Mesothelial cell of epicardium (in vitro differentiated cells): Measurements from ENCODE around the gene FILIP1. TPM values are rescaled to one million over a fixed set of nuclear protein-coding genes. Genes with fewer than 3 reads are reported as not detected.
A peak's percentile ranks its signal among the peaks of the same experiment; 100 is the strongest.

Experiments used
- DNase-seq, 2 experiments: peaks; one replicate each; pipeline ENCODE4 v3.0.0; 2021; ENCODE audit warnings: low spot score in 2 of 2; ENCODE audit not compliant: unreplicated experiment in 2 of 2
- H3K27ac Mint-ChIP-seq: 2 replicates; pipeline ENCODE4 v1.8.0; 2021; ENCODE audit warnings: mixed read lengths
- H3K27me3 Mint-ChIP-seq: 2 replicates; pipeline ENCODE4 v1.8.0; 2021; ENCODE audit warnings: low read depth, mixed read lengths
- H3K36me3 Mint-ChIP-seq: 2 replicates; pipeline ENCODE4 v1.8.0; 2021; ENCODE audit warnings: mixed read lengths
- H3K4me1 Mint-ChIP-seq: 2 replicates; pipeline ENCODE4 v1.8.0; 2021; ENCODE audit warnings: mixed read lengths
- H3K4me3 Mint-ChIP-seq: 2 replicates; pipeline ENCODE4 v1.8.0; 2021; ENCODE audit warnings: mild to moderate bottlenecking, moderate library complexity, mixed read lengths
- H3K9me3 Mint-ChIP-seq: 2 replicates; pipeline ENCODE4 v1.8.0; 2021; ENCODE audit warnings: mixed read lengths
- CTCF ChIP-seq: fragments of 200-600 bp; sonication (generic); IDR thresholded peaks from one replicate; pipeline ENCODE4 v1.5.0; 2021; ENCODE audit warnings: antibody characterized with exemption; ENCODE audit not compliant: unreplicated experiment
- total RNA-seq: library from RNA; stranded (reverse); gene quantifications from 3 replicates; pipeline ENCODE4 v1.2.1, GENCODE V29; 2021

FILIP1 gene
- total RNA-seq, 1 donor from 2014 or later = 11.3 TPM

DNA sequence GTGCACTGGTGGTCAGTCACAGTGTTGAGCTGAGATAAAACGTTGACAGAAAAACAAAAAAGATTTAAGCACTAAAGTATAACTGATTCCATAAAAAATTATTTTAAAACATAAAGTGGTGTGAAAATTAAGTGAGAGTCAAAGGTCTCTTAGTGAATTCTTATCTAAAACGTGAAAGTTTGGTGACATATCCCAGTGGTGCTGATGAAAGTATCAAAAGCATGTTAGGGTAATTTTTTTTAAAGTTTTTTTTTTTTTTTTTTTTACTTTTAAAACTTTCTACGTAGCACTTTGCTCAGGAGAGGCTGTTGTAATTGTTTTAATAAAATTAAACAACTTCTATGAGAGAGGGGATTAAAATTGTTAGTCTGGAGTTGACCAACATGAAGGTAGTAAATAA lies 143.4 kb downstream of the FILIP1 start:
- H3K27me3 Mint-ChIP-seq = no peaks in the 10 kb centered on the region
- peak overlapping the region; percentile 70 for H3K4me3 Mint-ChIP-seq
- no peak for DNase-seq
- H3K27ac Mint-ChIP-seq = peak overlapping the region; percentile 90
- H3K4me1 Mint-ChIP-seq = peaks cover 66% of the 10 kb centered on the region
- no peaks in the 10 kb centered on the region for H3K36me3 Mint-ChIP-seq
- no peaks in the 10 kb centered on the region for H3K9me3 Mint-ChIP-seq
- TF ChIP-seq CTCF = no peak

DNA sequence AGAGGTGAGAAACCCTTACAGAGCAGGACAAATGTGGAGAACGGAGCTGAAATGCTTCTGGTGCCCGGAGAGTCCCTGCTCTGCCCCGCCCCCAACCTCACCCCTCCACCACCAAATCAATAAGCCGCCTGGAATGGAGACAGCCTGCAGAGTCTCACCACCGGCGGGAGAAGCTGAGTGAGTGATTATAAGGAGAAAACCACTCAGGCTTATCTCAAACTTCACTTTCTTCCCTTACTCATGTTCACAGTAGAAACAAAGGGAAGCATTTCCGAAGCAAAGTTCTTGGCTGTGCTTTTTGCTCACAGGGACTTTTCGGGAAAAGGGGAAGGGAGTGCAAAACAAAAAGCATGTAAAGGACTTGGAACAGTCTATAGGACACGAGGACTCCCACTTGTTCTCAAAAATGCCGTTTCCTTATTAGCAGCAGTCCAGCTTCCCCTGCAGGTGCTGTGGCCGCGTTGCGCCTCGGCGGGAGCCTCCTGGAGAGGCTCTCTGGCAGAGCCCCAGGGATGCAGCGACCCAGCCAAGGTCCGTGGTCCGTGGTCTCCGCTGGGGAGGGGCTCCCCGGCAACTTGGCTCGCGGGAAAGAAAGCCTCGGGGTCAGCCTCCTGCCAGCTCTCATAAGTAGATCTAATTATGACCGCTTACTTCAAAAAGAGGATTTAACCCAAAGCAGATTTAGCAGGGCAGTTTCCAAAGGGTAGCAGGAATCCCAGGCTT lies 144.2 kb downstream of the FILIP1 start:
- Mint-ChIP-seq H3K9me3 (no peaks in the 10 kb centered on the region), H3K36me3 (no peaks in the 10 kb centered on the region), H3K27me3 (no peaks in the 10 kb centered on the region), H3K27ac (peak overlapping the region; percentile 90), H3K4me1 (peaks cover 70% of the 10 kb centered on the region), H3K4me3 (peak overlapping the region; percentile 70)
- TF ChIP-seq CTCF = no peak
- peak; percentile 25 to 54 for DNase-seq

GRCh38 chr6:75348882-75349261 lies 144.7 kb downstream of the FILIP1 start:
- Mint-ChIP-seq H3K4me1 (peaks cover 70% of the 10 kb centered on the region), H3K27ac (peak overlapping the region; percentile 90), H3K27me3 (no peaks in the 10 kb centered on the region), H3K36me3 (no peaks in the 10 kb centered on the region), H3K9me3 (no peaks in the 10 kb centered on the region), H3K4me3 (peak overlapping the region; percentile 70)
- no peak for DNase-seq
- no peak for TF ChIP-seq CTCF

GRCh38 chr6:75347898-75348610 lies 145.5 kb downstream of the FILIP1 start:
- Mint-ChIP-seq H3K27me3 (no peaks in the 10 kb centered on the region), H3K4me1 (peaks cover 68% of the 10 kb centered on the region), H3K36me3 (no peaks in the 10 kb centered on the region), H3K4me3 (no peak overlapping the region), H3K9me3 (no peaks in the 10 kb centered on the region), H3K27ac (peak overlapping the region; percentile 90)
- TF ChIP-seq CTCF = no peak
- no peak for DNase-seq

DNA sequence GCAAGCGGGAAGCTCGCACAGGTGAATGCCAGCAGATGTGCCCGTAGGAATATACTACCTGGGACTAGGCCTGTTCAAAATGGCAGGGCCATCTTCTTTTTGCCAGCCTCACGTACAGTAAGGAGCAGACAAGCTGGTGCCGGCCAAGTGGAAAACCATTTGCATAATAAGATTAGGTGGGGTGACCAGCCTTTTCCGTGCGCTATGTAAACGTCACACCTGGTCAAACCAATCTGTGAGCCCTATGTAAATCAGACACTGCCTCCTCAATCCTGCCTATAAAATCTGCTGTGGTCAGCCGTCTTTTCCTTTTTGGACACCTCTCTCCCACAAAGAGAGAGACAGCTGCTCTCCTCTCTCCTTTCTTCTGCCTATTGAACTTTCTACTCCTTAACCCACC lies 148.2 kb downstream of the FILIP1 start:
- Mint-ChIP-seq H3K9me3 (no peaks in the 10 kb centered on the region), H3K27me3 (no peaks in the 10 kb centered on the region), H3K4me3 (no peak overlapping the region), H3K36me3 (no peaks in the 10 kb centered on the region), H3K4me1 (peaks cover 50% of the 10 kb centered on the region), H3K27ac (no peak overlapping the region)
- TF ChIP-seq CTCF = no peak
- no peak for DNase-seq
